IMR-90 (cell line): ENCODE results near the gene CPO. TPM values are rescaled to one million over a fixed set of nuclear protein-coding genes. Genes with fewer than 3 reads are reported as not detected.

ENCODE experiments used
- ATAC-seq: fragments of 200-7000 bp; cut with Tn5 transposase; 2 replicates; pipeline ENCODE4 v1.9.1; 2020; ENCODE audit warnings: low read depth, mild to moderate bottlenecking, moderate library complexity
- BruUV-seq: library from RNA; stranded (reverse); fragments of 400-500 nt; replicated peaks from 2 replicates; lab custom pipeline; 2021; lab: Mats Ljungman, UMichigan
- CTCF ChIA-PET: fragments of 300-600 bp; formaldehyde crosslinking; extraction: SDS; loops from one replicate; lab custom pipeline; 2021; ENCODE audit warnings: antibody characterized with exemption; lab: Yijun Ruan, JAX
- POLR2A ChIA-PET: fragments of 300-600 bp; sonication (Branson Sonifier 250); formaldehyde crosslinking; loops from one replicate; lab custom pipeline; 2022; ENCODE audit warnings: antibody characterized with exemption; ENCODE audit not compliant: unreplicated experiment; lab: Charles Lee
- DNase-seq: peaks from one replicate; pipeline ENCODE4 v3.0.0; 2013
- H2AFZ ChIP-seq: replicated peaks from 2 replicates; pipeline ENCODE3; 2013; ENCODE audit warnings: low read length, mild to moderate bottlenecking; ENCODE audit not compliant: poor library complexity
- H2AK5ac ChIP-seq: 2 replicates; pipeline ENCODE4 v1.6.1; 2013; ENCODE audit warnings: low read depth, low read length, inconsistent platforms
- H2AK9ac ChIP-seq: replicated peaks from 2 replicates; pipeline ENCODE3; 2013; ENCODE audit warnings: mild to moderate bottlenecking, low read depth, low read length, moderate library complexity; ENCODE audit not compliant: poor library complexity
- H2BK120ac ChIP-seq: 2 replicates; pipeline ENCODE4 v1.6.1; 2013; ENCODE audit warnings: low read depth, low read length, inconsistent platforms
- H2BK15ac ChIP-seq: 3 replicates; pipeline ENCODE4 v1.6.1; 2013; ENCODE audit warnings: low read depth, low read length, inconsistent platforms
- H2BK20ac ChIP-seq: 2 replicates; pipeline ENCODE4 v1.6.1; 2013; ENCODE audit warnings: low read depth, mild to moderate bottlenecking, inconsistent platforms, low read length, moderate library complexity
- H2BK5ac ChIP-seq: 2 replicates; pipeline ENCODE4 v1.6.1; 2013; ENCODE audit warnings: mild to moderate bottlenecking, low read depth, low read length, inconsistent platforms; ENCODE audit not compliant: poor library complexity, severe bottlenecking
- H3K14ac ChIP-seq: replicated peaks from 2 replicates; pipeline ENCODE4 v1.6.1; 2013; ENCODE audit warnings: low read depth, low read length, inconsistent platforms
- H3K18ac ChIP-seq: 2 replicates; pipeline ENCODE4 v1.6.1; 2013; ENCODE audit warnings: low read depth, low read length, control low read depth
- H3K23ac ChIP-seq: 2 replicates; pipeline ENCODE4 v1.6.1; 2013; ENCODE audit warnings: low read depth, low read length, inconsistent platforms
- H3K27ac ChIP-seq: 2 replicates; pipeline ENCODE4 v1.5.1; 2013; ENCODE audit warnings: mild to moderate bottlenecking, control low read depth, low read length; ENCODE audit not compliant: insufficient read depth
- H3K27me3 ChIP-seq: 2 replicates; pipeline ENCODE4 v1.6.1; 2013; ENCODE audit warnings: low read length; ENCODE audit not compliant: control insufficient read depth, insufficient read depth
- H3K36me3 ChIP-seq: 2 replicates; pipeline ENCODE4 v1.6.1; 2013; ENCODE audit warnings: low read length, mixed read lengths; ENCODE audit not compliant: control insufficient read depth, insufficient read depth
- H3K4ac ChIP-seq: 2 replicates; pipeline ENCODE4 v1.6.1; 2013; ENCODE audit warnings: low read depth, low read length, inconsistent platforms
- H3K4me1 ChIP-seq: 2 replicates; pipeline ENCODE4 v1.6.1; 2013; ENCODE audit warnings: low read length, mixed read lengths; ENCODE audit not compliant: control insufficient read depth, insufficient read depth
- H3K4me2 ChIP-seq: 2 replicates; pipeline ENCODE4 v1.6.1; 2013; ENCODE audit warnings: low read depth, mild to moderate bottlenecking, control low read depth, low read length, moderate library complexity
- H3K4me3 ChIP-seq: 2 replicates; pipeline ENCODE4 v1.5.1; 2013; ENCODE audit warnings: low read depth, mild to moderate bottlenecking, control low read depth, low read length, moderate library complexity; ENCODE audit not compliant: insufficient read depth
- H3K56ac ChIP-seq: 2 replicates; pipeline ENCODE4 v1.6.1; 2013; ENCODE audit warnings: low read length, inconsistent platforms; ENCODE audit not compliant: insufficient read depth; ENCODE audit errors: extremely low read depth
- H3K79me1 ChIP-seq, 2 experiments: 2 replicates each; pipeline ENCODE4 v1.6.1; 2013; ENCODE audit warnings: low read length in 2 of 2, inconsistent platforms in 1 of 2, low read depth in 1 of 2
- H3K9ac ChIP-seq: 2 replicates; pipeline ENCODE4 v1.6.1; 2013; ENCODE audit warnings: low read depth, low read length, control low read depth
- H3K9me1 ChIP-seq: 2 replicates; pipeline ENCODE4 v1.6.1; 2013; ENCODE audit warnings: low read length, inconsistent platforms; ENCODE audit not compliant: insufficient read depth
- H3K9me3 ChIP-seq: 2 replicates; pipeline ENCODE4 v1.6.1; 2013; ENCODE audit warnings: low read length; ENCODE audit not compliant: control insufficient read depth, insufficient read depth
- H4K20me1 ChIP-seq: 2 replicates; pipeline ENCODE4 v1.6.1; 2013; ENCODE audit warnings: low read length, inconsistent platforms; ENCODE audit not compliant: insufficient read depth
- H4K5ac ChIP-seq: 2 replicates; pipeline ENCODE4 v1.6.1; 2013; ENCODE audit warnings: mild to moderate bottlenecking, low read depth, low read length, control low read depth
- H4K8ac ChIP-seq, 2 experiments: 2 replicates each; pipeline ENCODE4 v1.6.1; 2013; ENCODE audit warnings: low read depth in 2 of 2, low read length in 2 of 2, control low read depth in 1 of 2, inconsistent platforms in 1 of 2
- H4K91ac ChIP-seq: 2 replicates; pipeline ENCODE4 v1.6.1; 2013; ENCODE audit warnings: low read depth, low read length, inconsistent platforms; ENCODE audit not compliant: insufficient read depth
- BHLHE40 ChIP-seq: fragments of 150-350 bp; IDR thresholded peaks from 2 replicates; pipeline ENCODE4 v1.6.1; 2016; ENCODE audit warnings: mild to moderate bottlenecking, low read depth, low read length
- WGBS, 2 experiments: methylation state at CpG; one replicate each; pipeline versions ENCODE4 v1.1.5 to v1.1.7; 2013; ENCODE audit warnings: missing lambda C conversion rate in 2 of 2; ENCODE audit not compliant: insufficient read length in 1 of 2; ENCODE audit errors: extremely low coverage in 2 of 2; 5-methylcytosine and 5-hydroxymethylcytosine counted together
- dilution Hi-C: fragments of 300-500 bp; cut with HindIII; formaldehyde crosslinking; loops from one replicate; pipeline ENCODE4 v1.14.3; 2018; ENCODE audit warnings: low sequenced_read_pairs; ENCODE audit not compliant: unreplicated experiment
- in situ Hi-C: fragments of 300-500 bp; cut with MboI; formaldehyde crosslinking; loops from 3 replicates; pipeline ENCODE4 v1.14.3; 2019; ENCODE audit warnings: low sequenced_read_pairs, inconsistent platforms, mixed read lengths
- intact Hi-C: fragments of 100-400 bp; cut with micrococcal nuclease; formaldehyde crosslinking; loops from 2 replicates; pipeline ENCODE4 v1.10.0; 2022
- polyA plus RNA-seq, 3 experiments: library from polyadenylated mRNA; depleted of rRNA; stranded (reverse); fragments of >200 nt; gene quantifications; 2 replicates each; pipeline ENCODE4 v1.2.3, GENCODE V29; 2012; ENCODE audit warnings: low replicate concordance in 1 of 3
- total RNA-seq: library from RNA; depleted of rRNA; stranded (reverse); fragments of >200 nt; gene quantifications from 2 replicates; pipeline ENCODE4 v1.2.3, GENCODE V29; 2012
- TF ChIP-seq, protein P1 (sequence below): fragments of 150-350 bp; IDR thresholded peaks from 2 replicates; pipeline ENCODE4 v1.6.1; 2017; ENCODE audit warnings: mild to moderate bottlenecking, antibody characterized with exemption, low read length, low read depth

Gene CPO
- total and polyA plus RNA-seq, 2 of the 4 experiments (the other 2 are of a cell fraction), result not detected

GRCh38 chr2:207008105-207008990 is 69.0 kb downstream of the CPO start:
- DNase-seq (peak; percentile 23), ATAC-seq (no peak)
- Histone ChIP-seq H3K18ac (no peak overlapping the region), H3K56ac (no peak overlapping the region), H4K5ac (no peak overlapping the region), H3K9ac (no peak overlapping the region), H3K9me3 (no peaks in the 10 kb centered on the region), H4K8ac (no peak overlapping the region), H3K14ac (no peak overlapping the region), H3K27ac (no peak overlapping the region), H3K79me1 (no peaks in the 10 kb centered on the region), H3K36me3 (no peaks in the 10 kb centered on the region), H3K9me1 (no peaks in the 10 kb centered on the region), H3K4ac (no peak overlapping the region), H2BK5ac (no peak overlapping the region), H3K4me1 (no peaks in the 10 kb centered on the region), H3K4me3 (no peak overlapping the region), H4K91ac (no peak overlapping the region), H3K27me3 (no peaks in the 10 kb centered on the region), H2BK120ac (no peak overlapping the region), H3K4me2 (no peak overlapping the region), H4K20me1 (no peaks in the 10 kb centered on the region), H2AK9ac (no peak overlapping the region), H3K23ac (no peak overlapping the region), H2AK5ac (no peak overlapping the region), H2BK20ac (no peak overlapping the region), H2BK15ac (no peak overlapping the region), H2AFZ (no peak overlapping the region)
- dilution Hi-C loops (no loop called here), intact Hi-C loops (no loop called here), in situ Hi-C loops (no loop called here)
- ChIA-PET CTCF (interaction anchor here (0.5 kb wide), 1 partner anchor 237 kb away, joined by 5 read pairs; no protein-coding TSS in a partner anchor), POLR2A (no interaction called here)
- BruUV-seq, result no TSS peak
- TF ChIP-seq, protein P1, sequence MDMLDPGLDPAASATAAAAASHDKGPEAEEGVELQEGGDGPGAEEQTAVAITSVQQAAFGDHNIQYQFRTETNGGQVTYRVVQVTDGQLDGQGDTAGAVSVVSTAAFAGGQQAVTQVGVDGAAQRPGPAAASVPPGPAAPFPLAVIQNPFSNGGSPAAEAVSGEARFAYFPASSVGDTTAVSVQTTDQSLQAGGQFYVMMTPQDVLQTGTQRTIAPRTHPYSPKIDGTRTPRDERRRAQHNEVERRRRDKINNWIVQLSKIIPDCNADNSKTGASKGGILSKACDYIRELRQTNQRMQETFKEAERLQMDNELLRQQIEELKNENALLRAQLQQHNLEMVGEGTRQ, result no peak
- peak; percentile 10; the same call in 1 of the 2 replicates for TF ChIP-seq BHLHE40
- WGBS, 2 experiments, result no CpG with 5 or more reads among the region's 1 CpG
